Left ventricle myocardium inferior (tissue), 1 donor: ENCODE results near the gene P2RY11. TPM values are rescaled to one million over a fixed set of nuclear protein-coding genes. Genes with fewer than 3 reads are reported as not detected.

Experiments used
- DNase-seq: peaks from one replicate; pipeline ENCODE4 v3.0.0-alpha.2; 2020
- H3K27ac ChIP-seq: fragments of 200-600 bp; replicated peaks from 2 replicates; pipeline ENCODE4 v1.8.0; 2021
- H3K27me3 ChIP-seq: fragments of 200-600 bp; 2 replicates; pipeline ENCODE4 v1.8.0; 2021; ENCODE audit warnings: low read depth
- H3K36me3 ChIP-seq: fragments of 200-600 bp; 2 replicates; pipeline ENCODE4 v1.8.0; 2021
- H3K4me1 ChIP-seq: fragments of 200-600 bp; 2 replicates; pipeline ENCODE4 v1.8.0; 2021
- H3K4me3 ChIP-seq: fragments of 200-600 bp; 2 replicates; pipeline ENCODE4 v1.8.0; 2021; ENCODE audit warnings: mild to moderate bottlenecking, moderate library complexity
- H3K9me3 ChIP-seq: fragments of 200-600 bp; replicated peaks from 2 replicates; pipeline ENCODE4 v1.8.0; 2021
- intact Hi-C: fragments of 100-400 bp; cut with micrococcal nuclease; formaldehyde crosslinking; loops from one replicate; pipeline ENCODE4 v1.11.0; 2022
- total RNA-seq: library from RNA; stranded (reverse); fragmentation: NEBNext Ultra II Directional; extraction: Animal tissue kit (Norgen Biotek cat#: 25700); gene quantifications from one replicate; pipeline ENCODE4 v1.2.1, GENCODE V29; 2021
- TF ChIP-seq, protein P1 (sequence below): fragments of 200-600 bp; IDR thresholded peaks from 2 replicates; pipeline ENCODE4 v1.8.0; 2021; ENCODE audit warnings: antibody characterized with exemption, mild to moderate bottlenecking, borderline replicate concordance
- donor health status: DM: no; HTN: yes; CAD: no; lungs with severe emphysema.

The P2RY11 gene
- total RNA-seq, 1 donor from 2014 or later: 4.1 TPM

DNA sequence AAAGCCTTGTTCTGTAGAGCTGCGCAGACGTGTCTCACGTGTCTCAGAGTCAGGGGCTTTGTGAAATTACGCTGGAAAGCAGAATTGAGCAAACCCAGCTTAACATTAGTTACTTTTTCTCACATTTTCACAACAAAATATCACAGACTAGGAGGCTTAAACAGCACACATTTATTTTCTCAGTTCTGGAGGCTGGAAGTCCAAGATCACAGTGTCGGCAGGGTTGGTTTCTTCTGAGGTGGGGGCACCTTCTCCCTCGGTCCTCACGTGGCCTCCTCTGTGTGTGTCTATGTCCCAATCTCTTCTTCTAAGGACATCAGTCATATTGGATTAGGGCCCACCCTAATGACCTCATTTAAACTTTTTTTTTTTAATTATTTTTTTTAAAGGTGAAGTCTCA, 12.9 kb downstream of the P2RY11 start:
- TF ChIP-seq, protein P1, sequence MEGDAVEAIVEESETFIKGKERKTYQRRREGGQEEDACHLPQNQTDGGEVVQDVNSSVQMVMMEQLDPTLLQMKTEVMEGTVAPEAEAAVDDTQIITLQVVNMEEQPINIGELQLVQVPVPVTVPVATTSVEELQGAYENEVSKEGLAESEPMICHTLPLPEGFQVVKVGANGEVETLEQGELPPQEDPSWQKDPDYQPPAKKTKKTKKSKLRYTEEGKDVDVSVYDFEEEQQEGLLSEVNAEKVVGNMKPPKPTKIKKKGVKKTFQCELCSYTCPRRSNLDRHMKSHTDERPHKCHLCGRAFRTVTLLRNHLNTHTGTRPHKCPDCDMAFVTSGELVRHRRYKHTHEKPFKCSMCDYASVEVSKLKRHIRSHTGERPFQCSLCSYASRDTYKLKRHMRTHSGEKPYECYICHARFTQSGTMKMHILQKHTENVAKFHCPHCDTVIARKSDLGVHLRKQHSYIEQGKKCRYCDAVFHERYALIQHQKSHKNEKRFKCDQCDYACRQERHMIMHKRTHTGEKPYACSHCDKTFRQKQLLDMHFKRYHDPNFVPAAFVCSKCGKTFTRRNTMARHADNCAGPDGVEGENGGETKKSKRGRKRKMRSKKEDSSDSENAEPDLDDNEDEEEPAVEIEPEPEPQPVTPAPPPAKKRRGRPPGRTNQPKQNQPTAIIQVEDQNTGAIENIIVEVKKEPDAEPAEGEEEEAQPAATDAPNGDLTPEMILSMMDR: no peak
- no peak overlapping the region for H3K4me3 ChIP-seq
- intact Hi-C loops: no loop called here
- H3K36me3 ChIP-seq: peaks cover 7% of the 10 kb centered on the region
- no peak for DNase-seq
- no peak overlapping the region for H3K27ac ChIP-seq
- peaks cover 4% of the 10 kb centered on the region for H3K9me3 ChIP-seq
- no peaks in the 10 kb centered on the region for H3K27me3 ChIP-seq
- peaks cover 9% of the 10 kb centered on the region for H3K4me1 ChIP-seq

DNA sequence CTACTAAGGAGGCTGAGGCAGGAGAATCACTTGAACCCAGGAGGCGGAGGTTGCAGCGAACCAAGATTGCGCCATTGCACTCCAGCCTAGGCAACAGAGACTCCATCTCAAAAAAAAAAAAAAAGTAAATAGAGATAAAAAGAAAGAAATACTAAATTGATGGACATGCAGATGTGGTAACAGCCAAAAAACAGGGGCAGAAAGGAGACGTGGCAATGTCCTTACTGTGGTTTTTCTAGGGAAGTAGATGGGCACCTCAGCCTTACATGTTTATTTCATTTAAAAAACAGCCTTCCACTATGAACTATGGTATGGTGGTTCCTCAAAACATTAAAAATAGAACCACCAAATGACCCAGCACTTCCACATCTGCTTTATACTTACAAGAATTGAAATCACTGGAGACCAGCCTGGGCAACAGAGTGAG, 14.7 kb downstream of the P2RY11 start:
- Histone ChIP-seq H3K36me3 (peaks cover 21% of the 10 kb centered on the region), H3K4me1 (no peaks in the 10 kb centered on the region), H3K9me3 (peaks cover 4% of the 10 kb centered on the region), H3K27ac (no peak overlapping the region), H3K27me3 (no peaks in the 10 kb centered on the region), H3K4me3 (no peak overlapping the region)
- intact Hi-C loops: no loop called here
- DNase-seq: no peak
- TF ChIP-seq, protein P1: no peak

DNA sequence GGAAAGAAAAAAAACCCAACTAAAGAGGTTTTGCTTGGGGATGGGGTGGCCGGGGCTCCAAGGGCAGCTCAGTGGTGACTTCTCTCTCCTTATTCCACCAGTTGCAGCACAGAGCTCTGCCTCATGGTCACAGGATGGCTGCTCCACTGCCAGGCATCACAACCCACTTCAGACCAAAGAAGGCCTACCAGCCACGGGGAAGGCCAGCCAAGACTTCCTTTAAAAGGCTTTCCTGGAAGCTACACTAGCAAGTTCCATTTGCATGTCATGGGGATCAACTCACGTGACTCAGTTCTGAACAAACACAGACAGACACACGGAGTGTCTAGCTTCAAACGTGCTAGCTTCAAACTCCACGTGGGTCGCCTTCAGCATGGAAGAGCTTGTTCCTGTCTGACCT, 21.4 kb downstream of the P2RY11 start:
- intact Hi-C loops: no loop called here

DNA sequence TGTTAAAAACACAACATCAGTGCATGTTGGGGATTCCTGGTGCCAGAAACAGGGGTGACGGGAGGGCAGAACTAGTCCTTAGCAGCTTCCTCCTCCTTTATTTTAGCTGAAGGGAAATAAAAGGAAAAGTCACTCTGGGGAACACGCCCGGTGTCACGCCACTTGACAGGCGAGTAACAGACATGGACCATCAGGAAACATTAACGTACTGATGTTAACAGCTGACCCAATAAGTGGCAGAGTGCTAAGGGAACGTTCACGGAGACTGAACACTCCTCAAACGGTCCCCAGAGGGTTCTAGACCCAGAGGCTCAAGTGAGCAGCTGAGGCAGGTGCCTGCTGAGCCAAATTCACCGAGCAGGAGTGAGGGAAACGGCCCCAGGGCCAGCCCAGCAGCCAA, 22.1 kb downstream of the P2RY11 start:
- H3K27ac ChIP-seq: no peak overlapping the region
- no peaks in the 10 kb centered on the region for H3K9me3 ChIP-seq
- H3K27me3 ChIP-seq: no peaks in the 10 kb centered on the region
- TF ChIP-seq, protein P1: no peak
- DNase-seq: no peak
- no peak overlapping the region for H3K4me3 ChIP-seq
- no peaks in the 10 kb centered on the region for H3K4me1 ChIP-seq
- intact Hi-C loops: no loop called here
- H3K36me3 ChIP-seq: peaks cover 87% of the 10 kb centered on the region

More for the DNA sequence above, 21.4 kb downstream of the P2RY11 start:
- Histone ChIP-seq H3K36me3 (peaks cover 80% of the 10 kb centered on the region), H3K4me1 (no peaks in the 10 kb centered on the region), H3K4me3 (no peak overlapping the region), H3K27ac (no peak overlapping the region), H3K9me3 (no peaks in the 10 kb centered on the region), H3K27me3 (no peaks in the 10 kb centered on the region)
- TF ChIP-seq, protein P1: no peak
- DNase-seq: no peak

DNA sequence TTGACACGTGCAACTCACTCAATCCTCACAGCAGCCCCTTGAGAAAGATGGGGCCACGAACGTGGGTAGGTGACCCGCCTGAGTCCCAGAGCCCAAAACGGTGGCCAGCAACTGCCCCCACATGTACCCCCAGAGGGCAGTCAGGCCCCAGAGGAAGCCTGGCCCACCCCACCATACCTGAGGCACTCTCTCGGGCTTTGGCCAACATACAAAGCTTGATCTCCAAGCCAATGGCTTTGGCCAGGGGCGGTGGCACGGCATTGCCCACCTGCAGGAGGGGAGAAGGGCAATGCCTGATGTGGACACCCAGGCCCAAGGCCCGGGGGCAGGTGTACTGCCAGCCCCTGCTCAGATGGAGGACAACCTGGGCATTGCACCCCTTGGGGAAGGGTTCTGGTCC, 22.5 kb downstream of the P2RY11 start:
- intact Hi-C loops: no loop called here
- Histone ChIP-seq H3K9me3 (no peaks in the 10 kb centered on the region), H3K27ac (no peak overlapping the region), H3K36me3 (peaks cover 90% of the 10 kb centered on the region), H3K4me3 (no peak overlapping the region), H3K4me1 (no peaks in the 10 kb centered on the region), H3K27me3 (no peaks in the 10 kb centered on the region)
- no peak for DNase-seq
- TF ChIP-seq, protein P1: no peak
